CD4-positive, alpha-beta T cell treated with Interleukin-4 for 4 hours (primary cell): ENCODE measurements around the gene DYRK2.
A peak's percentile ranks its signal among the peaks of the same experiment; 100 is the strongest.
"Not testable (repeated sequence)": the region's sequence is repeated elsewhere in the genome, so short reads cannot be mapped to it uniquely, and the experiment has no call there.

Experiments
- DNase-seq: peaks from one replicate; pipeline ENCODE4 v3.0.0-alpha.2; 2020

Gene DYRK2

DNA sequence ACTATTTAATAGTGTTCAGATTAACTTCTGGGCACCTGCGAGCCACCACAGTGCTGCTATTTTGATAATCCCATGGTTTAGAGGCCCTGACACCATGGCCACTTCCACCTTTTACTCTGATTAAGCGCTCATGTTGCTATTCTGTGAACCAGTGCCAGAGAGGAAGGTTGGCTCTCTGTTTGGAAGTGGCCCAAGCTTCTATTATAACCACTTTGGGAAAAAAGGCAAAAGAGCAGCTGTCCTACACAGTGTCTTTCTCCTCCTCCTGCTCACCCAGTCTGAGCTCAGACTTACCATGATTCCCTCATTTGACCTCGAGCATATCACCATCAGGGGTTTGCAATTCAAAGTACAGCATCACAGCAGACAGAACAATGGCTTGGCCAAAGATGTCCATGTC lies 23.3 kb downstream of the DYRK2 start:
- no peak for DNase-seq

DNA sequence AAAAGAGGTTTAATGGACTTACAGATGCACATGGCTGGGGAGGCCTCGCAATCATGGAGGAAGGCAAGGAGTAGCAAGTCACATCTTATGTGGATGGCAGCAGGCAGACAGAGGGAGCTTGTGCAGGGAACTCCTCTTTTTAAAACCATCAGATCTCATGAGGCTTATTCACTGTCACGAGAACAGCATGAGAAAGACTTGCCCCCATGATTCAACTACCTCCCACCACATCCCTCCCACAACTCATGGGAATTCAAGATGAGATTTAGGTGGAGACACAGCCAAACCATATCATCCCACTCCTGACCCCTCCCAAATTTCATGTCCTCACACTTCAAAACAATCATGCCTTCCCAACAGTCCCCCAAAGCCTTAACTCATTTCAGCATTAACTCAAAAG lies 24.0 kb downstream of the DYRK2 start:
- not testable (repeated sequence) for DNase-seq

DNA sequence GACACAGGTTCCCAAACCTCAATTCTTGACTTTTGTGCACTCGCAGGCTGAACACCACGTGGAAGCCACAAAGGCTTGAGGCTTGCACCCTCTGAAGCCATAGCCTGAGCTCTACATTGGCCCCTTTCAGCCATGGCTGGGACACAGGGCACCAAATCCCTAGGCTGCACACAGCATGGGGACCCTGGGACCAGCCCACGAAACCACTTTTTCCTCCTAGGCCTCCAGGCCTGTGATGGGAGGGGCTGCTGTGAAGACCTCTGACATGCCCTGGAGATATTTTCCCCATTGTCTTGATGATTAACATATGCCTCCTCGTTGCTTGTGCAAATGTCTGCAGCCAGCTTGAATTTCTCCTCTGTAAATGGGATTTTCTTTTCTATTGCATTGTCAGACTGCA lies 25.0 kb downstream of the DYRK2 start:
- DNase-seq: not testable (repeated sequence)

DNA sequence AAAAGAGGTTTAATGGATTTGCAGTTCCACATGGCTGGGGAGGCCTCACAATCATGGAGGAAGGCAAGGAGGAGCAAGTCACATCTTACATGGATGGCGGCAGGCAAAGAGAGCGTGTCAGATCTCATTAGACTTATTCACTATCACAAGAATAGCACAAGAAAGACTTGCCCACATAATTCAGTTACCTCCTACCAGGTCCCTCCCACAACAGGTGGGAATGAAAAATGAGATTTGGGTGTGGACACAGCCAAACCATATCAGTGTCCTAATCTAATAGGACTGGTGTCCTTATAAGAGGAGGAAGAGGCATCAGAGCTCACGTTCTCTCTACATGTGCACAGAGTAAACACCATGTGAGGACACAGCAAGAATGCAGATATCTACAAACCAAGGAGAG lies 25.9 kb downstream of the DYRK2 start:
- DNase-seq: no peak

DNA sequence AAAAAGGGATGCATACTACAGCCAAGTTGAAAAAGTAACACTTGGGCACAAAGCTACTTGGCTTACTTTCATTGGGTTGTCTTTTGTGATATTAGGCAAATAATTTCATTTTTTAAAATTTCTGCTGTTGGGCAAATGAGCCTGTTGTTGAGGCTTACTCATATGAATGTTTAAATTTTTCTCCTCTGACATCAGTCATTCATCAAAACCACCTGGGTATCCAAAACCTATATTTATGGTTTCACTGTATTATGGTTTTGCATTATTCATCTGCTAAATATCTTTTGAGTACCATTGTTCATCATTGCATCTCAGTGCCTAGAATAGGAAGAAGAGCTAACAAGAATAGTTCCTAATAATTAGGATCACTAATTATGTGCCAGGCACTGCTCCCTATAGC lies 28.1 kb downstream of the DYRK2 start:
- no peak for DNase-seq

DNA sequence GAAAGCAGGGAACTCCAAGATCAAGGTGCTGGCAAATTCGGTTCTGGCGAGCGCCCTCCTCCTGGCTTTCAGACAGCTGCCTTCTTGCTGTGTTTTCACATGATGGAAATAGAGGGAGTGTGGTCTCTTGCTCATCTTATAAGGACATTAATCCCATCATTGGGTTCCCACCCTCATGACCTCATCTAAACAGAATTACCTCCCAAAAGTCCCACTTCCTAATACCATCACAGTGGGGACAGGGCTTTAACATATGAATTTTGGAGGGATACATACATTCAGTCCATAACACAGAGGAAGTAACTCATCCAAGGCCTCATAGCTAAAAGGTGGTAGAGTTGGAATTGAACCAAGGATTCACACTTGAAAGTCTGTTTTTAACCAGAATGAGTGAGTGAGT lies 28.6 kb downstream of the DYRK2 start:
- DNase-seq: no peak

DNA sequence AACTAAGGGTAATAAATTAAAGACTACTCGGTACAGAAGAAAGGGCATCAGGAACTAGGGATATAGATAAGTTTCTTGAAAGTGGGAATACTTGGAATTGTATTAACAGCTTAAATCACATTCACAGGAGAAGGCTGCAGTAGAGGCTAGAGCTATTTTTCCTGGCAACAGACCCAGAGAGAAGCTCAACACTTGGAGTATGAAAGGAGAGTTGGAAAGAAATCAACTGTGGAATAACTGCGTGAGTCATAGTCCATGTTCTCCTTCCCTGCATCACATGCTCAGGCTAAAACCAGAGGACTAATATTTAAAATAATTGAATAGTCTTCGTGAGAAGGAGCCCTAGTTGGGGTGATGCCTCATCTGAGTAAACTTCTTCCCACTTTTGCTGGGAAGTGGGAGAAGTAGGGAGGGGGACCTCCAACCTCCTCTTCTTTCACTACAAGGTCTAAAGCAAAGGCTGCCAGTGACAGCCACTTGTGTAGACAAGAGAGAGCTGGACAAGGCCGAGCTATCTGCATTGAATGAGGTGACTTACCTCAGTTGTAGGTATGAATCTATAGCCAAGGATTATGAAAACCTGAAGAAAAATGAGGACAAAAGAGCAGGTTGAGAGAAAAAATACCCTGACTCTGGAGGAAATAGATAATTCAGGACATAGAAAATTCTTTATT lies 32.7 kb downstream of the DYRK2 start:
- DNase-seq: no peak

DNA sequence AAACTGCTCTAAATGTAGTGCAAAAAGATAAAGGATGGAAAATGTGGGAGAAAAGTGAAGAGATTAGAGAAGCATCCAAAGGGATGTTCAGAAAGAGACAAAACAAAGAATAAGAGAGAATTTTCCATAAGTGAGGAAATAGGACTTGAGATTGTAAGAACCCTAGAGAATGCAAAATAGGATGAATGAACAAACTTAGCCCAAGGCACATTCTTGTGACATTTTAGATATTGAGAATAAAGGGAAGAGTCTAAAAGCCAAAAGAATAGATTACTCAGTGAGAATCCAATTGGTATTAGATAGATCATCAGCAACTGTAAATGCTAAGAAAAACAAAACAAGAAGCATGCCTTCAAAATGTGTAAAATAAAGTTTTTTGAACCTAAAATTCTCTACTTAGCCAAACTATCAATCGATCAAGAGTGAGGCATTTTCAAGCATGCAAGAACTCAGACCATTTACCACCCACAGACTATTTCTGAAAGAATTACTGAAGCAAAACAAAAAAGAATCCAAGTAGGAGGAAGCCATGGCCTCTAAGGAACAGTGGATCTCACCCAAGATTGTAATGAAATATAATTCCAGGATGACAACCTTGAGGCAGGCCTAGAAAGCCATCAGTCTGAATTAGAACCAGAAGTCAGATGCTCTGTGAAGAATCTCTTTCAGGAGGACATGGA lies 33.5 kb downstream of the DYRK2 start:
- no peak for DNase-seq

DNA sequence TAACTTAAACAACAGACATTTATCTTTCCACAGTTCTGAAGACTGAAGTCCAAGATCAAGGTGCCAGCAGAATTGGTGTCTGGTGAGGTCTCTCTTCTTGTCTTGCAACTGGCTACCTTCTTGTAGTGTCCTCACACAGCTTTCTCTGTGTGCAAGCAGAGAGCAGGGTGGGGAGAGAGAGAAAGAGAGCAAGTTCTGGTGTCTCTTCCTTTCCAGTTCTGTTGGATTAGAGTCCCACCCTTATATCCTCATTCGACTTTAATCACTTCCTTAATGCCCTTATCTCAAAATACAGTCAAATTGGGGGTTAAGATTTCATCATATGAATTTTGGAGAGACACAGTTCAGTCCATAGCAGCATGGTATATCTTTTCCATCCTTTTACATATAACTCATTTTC lies 40.8 kb downstream of the DYRK2 start:
- no peak for DNase-seq

DNA sequence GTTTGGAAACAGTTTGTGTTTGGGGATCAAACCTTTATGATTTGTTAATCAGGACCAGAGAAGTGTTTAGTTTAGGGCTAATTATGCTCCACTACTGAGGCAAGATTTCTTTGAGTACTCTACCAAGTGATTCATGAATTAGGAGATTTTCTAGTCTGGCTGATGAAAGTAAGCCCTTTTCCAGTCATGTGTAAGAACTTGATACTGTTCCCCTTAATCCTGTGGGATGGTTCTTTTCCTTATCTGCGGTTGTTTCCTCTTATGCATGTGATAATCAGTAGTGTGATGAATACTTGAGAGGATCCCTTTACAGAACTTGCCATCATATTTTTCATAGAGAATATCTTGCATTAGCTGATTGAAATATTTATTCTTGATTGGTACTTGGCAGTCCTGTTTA lies 42.1 kb downstream of the DYRK2 start:
- DNase-seq: no peak

DNA sequence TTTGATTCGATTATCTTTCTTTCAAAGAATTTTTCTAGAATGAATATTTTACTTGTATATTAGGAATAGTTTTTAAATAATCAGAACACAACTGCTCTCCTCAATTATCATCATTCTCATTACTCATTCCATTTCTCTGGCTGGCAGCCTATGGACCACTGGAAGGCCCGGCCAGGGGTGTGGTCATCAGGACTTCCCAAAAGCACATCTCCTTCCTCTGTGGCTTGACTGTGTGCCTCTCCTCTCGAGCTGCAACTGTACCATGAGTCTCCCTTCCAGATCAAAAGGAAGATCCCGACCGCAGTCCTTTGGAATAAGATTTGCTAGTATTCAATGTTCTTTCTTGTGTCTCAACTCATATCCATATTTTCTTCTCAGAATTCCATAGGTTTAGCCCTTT lies 42.7 kb downstream of the DYRK2 start:
- no peak for DNase-seq

DNA sequence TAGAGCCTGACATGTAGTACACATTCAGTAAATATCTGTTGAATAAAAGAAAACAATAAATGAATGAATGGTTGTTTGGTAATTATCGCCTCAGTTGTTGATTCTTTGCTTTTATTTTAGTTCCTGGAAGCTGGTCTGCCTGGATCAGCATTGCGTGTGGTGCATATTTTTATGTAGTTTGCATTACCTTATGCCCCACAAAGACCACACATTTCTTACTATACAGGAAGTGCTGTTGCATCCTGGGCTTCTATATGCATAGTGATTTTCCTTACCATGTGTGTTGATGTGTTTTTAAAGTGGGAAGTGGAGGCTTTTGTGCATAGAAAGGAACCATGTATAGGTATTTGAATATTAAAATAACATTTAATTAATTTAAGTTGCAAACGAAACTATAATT lies 43.6 kb downstream of the DYRK2 start:
- DNase-seq: no peak

DNA sequence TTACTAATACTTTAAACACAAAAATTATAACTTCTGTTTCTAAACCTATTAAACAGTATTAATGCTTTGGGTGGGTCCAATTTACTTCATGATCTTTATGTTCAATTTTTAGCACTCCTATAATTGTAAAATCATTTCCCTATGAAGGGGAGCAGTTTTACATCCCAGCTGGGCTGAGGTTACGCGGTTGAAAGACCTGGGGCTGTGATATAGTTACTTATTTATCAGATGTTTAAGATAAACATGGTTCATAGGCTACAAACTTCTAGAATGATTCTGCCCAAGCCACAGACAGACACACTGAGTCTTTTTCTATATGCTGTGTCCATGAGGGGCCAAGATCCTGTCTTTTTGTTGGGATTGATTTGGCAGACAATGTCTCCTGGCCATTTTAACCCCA lies 44.4 kb downstream of the DYRK2 start:
- no peak for DNase-seq

DNA sequence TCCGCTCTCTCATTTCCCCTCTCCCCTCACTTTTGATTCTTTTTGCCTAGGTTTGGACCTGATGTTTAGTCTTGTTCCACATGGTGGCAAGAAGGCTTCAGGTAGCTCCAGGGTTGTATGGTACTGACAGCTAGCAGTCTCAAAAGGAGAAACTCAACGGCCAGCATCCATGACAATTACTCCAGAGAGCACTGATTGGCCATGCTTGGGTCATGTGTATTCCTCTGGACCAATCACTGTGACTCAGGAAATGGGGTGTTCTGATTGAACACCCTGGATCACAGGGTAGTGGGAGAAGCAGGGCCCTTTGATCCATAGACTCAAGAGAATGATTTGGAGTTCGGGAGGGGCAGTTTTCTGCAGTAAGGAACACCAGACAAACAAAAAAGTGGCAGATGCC lies 45.3 kb downstream of the DYRK2 start:
- no peak for DNase-seq

DNA sequence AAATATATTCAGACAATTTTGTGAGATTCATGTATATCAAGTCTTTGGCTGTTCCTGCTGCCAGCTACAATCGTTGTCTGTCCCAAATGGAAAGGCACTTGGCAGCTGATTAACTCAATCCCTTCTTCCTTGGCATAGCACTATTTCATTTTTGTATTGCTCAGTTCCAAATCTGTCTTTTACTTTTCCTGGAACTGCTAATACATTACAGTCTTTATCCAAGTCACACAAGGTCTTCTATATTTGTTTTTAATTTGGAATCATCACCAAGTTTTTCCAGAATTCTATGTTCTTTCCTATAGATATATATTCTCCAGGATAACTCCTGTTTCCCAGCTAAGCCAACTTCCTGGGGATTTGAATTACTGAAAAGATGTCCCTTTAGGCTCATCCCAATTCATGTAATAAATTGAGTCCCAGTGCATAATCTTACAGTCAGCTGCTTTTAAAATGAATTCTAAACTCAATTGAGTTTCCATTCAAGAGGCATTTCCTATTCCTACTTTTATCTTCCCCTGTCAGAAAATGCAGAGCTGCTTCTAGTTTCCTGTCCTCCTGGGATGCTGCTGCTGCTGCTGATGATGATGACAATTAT lies 45.9 kb downstream of the DYRK2 start:
- no peak for DNase-seq

DNA sequence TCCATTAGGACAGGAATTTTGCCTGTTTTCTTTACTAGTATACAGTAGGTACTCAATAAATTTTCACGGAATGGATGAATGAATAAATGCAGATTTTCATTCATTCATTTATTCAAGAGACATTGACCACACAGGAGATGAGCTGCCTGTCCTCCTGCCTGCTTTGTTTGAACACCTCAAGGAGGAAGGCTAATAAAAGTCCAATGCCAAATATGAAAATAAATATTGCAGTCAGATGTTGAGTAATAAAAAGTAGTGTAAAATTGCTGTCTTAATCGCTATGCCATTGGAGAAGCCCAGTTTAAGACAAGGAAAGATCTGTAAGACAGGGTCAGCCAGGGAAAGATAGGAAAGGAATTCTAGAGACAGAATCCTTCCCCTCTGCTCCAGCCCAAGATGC lies 47.4 kb downstream of the DYRK2 start:
- DNase-seq: no peak

DNA sequence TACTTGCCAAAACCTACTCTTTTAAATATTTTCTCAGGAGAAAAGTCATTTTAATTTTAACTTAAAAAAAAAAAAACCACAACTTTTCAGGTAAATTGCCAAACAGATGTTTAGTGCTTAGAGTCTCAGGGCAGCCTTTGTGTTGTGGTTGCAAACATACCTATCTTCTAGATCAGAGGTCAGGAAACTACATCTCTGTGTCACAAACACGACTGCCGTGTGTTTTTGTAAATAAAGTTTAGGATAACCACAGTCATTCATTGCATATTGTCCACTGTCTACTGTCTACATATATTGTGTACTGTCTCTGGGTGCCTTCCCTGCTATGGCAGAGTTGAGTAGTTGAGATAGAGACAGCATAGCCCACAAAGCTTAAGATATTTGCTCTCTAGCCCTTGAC lies 48.9 kb downstream of the DYRK2 start:
- DNase-seq: peak; percentile 71

DNA sequence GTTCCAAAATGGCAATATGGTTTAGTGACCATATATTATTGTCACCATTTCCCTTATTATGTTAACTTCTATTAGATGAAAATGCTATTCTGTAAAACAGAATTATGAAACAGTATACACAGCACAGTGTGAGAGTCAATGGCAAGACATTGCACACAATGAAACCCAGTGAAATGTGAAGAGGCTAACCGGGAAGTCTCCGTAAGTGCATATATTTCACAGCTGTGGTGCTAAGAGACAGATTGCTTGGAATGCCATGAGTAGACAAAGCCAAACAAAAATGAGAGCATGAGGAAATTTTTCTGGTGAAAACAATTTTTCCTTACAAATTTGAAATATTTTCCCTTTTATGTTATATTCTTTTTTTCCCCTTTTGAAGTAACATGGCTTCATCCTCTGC lies 49.4 kb downstream of the DYRK2 start:
- no peak for DNase-seq

DNA sequence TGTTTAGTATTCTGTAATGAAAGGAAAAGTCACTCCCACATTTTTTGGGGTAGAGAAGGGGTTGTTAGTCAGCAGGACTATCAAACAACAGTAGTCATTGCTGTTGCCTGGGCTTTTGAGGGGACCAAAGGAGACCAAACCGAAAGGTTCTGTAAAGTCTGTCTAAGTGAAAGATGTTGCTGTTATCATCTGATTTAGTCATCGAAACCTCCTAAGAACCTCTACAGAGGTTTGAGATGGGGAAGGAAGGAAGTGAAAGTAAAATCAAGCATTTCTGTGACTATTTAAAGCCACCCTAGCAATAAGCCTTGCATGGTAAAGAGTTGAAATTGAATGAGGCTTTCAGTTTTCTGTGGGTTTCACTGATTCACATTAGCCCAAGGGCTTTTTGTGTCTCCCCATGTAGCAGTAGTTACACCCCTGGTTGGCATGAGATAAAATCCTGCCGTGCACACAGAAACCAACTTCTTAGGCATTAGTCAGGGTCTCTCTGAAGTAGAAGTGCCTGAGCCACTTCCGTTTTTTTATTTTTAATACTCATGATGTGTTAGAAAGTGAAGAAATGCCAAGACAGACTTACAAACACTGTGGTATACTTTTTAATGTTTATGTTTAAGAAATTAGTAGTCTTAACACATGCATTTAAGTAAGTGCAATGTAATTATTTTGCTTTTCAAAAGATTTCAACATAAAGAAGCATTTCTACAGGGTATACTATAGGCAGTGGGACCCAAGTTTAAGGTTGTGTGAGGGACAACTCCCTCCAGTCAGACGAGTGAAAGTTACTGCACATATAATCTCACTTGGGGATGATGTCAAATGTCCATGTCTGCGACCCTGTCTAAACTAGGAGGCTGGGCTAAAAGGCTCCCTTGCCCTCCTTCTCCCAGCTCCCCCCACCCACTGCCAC lies 50.4 kb downstream of the DYRK2 start:
- peak; percentile 90 for DNase-seq

DNA sequence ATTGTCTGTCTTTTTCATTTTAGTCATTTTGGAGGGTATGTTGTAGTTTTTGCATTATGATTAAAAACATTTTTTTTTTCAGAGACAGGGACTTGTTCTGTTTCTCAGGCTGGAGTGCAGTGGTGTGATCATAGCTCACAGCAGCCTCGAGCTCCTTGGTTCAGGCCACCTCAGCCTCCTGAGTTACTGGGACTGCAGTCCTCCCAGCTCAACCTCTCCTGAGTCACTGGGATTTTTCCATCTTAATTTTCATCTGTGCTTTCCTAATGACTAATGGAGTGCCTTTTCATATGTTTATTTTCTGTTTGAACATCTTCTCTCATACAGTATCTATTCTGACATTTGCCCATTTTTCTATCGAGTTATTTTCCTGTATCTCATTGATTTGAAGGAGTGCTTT lies 52.6 kb downstream of the DYRK2 start:
- DNase-seq: no peak

DNA sequence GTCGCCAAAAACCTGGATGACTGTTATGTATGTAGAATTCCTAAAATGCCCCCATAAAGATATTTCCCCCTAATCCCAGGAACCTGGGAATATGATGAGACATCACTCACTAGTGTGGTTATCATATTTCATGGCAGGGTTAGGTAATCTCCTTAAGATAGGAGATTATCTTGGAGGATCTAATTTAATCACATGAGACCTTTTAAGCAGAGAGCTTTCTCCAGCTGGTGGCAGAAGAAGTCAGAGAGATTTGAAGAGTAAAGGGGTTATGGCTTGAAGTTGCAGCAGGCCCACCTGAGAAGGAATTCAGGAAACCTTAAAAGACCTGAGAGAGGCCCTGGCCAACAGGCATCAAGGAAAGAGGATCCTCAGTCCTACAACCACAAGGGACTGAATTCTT lies 53.6 kb downstream of the DYRK2 start:
- DNase-seq: no peak

DNA sequence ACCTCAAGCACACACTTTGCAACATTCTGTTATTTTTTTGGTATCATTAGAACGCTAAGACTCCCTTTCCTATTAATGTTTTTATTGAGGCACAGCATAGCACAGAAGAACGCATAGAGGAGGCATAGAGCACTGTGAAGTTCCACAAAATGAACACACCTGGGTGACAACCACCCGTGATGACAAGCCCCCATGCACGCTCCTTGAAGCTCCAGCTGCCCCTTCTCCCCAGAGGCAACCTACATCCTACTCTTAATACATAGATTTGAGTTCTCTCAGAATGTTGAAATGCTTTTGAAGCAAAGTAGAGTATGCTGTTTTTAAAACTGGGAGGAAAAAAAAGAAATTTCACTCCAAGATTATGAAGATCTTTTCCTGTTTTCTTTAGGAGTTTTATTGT lies 55.5 kb downstream of the DYRK2 start:
- DNase-seq: no peak
